NCI-H1436 treated with DMSO at 0.1 percent for 48 hours (cell line): Measurements from ENCODE around the gene VPS33B.
"Not testable (repeated sequence)": the region's sequence is repeated elsewhere in the genome, so short reads cannot be mapped to it uniquely, and the experiment has no call there.

Experiments
- DNase-seq: peaks from one replicate; lab custom pipeline; 2025; lab: John Stamatoyannopoulos, UW

Gene VPS33B

DNA sequence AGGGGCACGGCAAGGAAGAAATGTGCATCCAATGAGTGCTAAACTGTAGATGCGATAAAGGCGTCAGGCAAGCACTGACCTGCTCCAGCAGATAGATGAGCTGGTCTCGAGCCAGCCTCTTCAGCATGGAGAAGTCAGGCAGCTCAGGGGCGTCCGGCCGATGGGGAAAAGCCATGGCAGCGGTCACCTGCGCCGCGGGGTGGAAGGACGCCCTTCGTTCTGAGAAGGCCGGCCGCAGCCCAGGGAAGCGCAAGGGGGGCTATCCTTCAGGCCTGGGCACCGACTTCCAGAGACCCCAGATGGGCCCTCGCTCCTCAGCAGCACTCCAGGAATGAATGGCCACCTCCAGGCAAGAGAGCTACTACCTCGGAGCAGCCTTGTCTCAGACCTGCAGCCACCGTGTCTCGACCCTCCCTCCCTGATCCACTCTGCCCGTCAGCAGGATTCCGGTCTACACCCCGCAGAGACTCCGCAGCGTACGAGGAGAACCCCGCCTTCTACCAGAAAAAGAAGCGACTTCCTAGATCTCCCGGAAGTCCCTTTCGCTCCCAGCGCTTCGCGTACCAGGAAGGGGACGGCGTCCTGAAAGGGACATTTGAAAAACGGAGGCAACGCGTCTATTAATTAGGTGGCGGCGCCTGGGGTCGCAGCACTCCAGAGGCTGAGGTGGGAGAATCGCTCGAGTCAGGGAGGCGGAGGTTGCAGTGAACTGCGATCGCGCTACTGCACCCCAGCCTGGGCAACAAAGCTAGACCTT is at the start of gene VPS33B:
VPS33B (minus strand) TSS at position 520 of the 757 bp plus-strand sequence; CDS start at position 175, 345 bp downstream.
- peak; percentile 47 for DNase-seq

DNA sequence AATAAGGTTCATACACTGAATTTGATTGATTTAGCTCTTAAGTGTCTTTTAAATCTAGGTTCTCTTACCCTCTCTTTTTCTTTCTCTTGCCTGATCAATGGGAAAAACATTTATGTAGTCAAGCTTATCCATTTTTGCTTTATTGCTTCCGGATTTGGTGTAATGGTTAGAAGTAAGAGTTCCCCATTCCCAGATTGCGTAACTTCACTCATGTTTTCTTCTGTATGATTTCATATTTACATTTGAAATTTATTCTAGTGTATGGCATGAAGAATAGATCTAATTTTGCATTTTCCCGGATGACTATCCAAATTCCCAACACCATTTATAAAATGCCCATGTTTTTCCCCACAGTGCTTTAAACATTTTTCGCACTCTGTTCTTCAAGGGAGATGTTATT is 49.8 kb upstream of the VPS33B start:
- no peak for DNase-seq

DNA sequence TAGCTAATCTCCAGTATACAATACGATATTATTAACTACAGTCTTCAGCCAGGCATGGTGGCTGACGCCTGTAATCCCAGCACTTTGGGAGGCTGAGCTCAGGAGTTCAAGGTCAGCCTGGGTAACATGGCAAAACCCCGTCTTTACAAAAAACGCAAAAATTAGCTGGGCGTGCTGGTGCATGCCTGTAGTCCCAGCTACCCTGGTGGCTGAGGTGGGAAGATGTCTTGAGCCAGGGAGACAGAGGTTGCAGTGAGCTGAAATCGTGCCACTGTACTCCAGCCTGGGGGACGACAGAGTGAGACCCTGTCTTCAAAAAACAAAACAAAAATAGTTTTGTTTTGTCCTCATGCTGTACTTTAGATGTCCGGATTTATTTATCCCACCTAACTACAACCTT is 48.5 kb upstream of the VPS33B start:
- no peak for DNase-seq

DNA sequence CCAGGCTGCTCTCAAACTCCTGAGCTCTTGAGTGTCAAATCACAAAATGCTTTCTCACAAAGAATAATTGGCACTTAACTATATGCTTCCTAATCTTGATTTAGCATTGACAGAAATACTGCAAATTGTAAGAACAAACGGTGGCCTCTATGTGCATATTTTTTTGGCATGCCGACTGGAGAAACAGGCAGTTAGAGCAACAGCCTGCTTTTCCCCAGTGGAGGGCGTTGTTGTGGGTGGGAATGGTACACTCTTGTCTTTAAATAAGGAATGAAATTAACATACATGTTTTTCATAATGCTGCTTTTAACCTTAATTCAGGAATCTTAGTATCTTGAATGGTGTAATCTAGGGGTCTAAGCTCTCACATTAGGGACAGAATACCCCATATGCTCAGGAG is 46.6 kb upstream of the VPS33B start:
- DNase-seq = no peak

DNA sequence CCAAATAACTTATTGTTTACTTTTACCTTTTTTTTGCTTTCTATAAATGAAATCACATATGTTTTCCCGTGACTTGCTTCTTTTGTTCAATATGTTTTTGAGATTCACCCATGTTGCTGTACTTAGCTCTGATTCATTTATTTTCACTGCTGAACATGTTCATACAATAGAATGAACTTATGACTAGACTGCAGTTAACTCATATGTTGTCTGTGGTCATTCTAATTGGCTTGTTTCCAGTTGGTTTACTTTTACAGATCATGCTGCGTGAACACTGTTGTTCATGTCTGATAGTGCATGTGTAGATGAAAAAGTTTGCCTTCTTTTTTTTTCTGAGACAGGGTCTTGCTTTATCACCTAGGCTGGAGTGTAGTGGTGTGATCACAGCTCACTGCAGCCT is 46.0 kb upstream of the VPS33B start:
- DNase-seq = no peak

DNA sequence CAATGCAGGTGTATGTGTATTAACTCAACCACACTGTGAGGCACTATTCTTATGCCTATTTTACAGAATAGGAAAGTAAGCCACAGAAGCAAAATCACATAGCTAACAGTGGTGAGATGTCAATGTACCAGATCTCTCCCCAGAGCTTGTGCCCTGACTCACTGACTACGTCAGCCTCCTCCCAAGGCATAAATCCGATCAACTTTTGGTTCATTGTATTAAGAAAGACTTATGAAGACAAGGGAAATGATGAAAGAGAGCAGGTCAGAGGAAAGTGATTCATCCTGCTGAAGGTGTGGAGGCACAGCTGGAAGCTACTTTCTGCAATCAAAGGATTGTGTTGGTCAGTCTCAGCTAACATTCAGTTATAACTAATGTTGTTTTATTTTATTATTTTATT is 44.6 kb upstream of the VPS33B start:
- no peak for DNase-seq

DNA sequence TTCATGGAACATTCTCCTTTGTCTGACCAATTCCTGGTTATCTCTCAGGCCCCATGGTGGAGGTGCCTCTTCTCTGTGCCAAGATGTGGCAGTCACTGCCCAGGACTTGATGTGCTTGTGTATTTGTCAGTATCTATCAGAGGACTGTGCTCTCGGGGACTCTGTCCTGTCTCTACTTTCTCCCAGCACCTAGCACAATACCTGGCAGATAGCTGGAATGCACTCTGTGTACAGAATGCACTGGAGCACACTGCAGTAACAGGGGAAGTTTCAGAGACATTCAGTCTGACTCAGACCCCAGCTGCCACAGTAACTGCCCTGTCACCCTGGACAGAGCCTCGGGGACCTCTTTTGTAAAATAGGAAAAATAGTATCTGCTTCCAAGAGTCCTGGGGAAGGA is 43.1 kb upstream of the VPS33B start:
- DNase-seq = no peak

DNA sequence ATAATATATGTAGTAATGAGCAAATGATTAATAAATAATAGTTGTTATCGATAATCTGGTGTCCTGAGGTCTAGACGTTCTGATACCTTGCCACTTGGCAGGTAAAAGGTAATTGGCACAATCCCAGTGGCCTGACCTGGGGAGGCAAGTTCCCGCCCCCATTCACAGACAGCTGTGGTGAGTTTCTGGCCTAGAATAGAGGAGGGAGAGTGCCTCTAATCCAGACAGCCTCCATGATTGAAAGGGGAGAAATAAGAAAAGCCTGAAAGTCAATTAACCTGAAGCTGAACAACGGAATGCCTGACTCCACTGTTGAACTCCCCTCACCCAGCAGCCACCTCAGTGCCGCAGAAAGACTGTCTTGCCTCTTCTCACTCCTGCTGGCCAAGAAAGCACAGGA is 39.6 kb upstream of the VPS33B start:
- DNase-seq = no peak

DNA sequence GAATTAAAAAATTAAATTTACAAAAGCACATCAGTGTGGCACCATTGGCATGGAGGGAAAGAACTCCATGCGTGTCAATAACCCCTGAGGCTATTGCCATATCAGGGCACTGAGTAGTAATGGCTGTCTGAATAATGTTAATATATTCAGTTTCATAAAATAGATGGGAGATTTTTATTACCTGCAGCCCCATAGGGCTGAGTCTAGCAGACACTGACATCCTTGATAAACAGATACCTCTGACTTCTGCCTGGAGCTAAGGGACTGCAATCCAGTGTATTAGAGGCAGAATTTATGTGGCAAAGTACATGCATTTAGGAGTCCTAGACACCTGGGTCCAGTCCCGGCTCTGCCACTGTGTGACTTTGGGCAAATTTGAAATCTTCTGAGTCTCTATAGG is 38.8 kb upstream of the VPS33B start:
- DNase-seq = no peak

DNA sequence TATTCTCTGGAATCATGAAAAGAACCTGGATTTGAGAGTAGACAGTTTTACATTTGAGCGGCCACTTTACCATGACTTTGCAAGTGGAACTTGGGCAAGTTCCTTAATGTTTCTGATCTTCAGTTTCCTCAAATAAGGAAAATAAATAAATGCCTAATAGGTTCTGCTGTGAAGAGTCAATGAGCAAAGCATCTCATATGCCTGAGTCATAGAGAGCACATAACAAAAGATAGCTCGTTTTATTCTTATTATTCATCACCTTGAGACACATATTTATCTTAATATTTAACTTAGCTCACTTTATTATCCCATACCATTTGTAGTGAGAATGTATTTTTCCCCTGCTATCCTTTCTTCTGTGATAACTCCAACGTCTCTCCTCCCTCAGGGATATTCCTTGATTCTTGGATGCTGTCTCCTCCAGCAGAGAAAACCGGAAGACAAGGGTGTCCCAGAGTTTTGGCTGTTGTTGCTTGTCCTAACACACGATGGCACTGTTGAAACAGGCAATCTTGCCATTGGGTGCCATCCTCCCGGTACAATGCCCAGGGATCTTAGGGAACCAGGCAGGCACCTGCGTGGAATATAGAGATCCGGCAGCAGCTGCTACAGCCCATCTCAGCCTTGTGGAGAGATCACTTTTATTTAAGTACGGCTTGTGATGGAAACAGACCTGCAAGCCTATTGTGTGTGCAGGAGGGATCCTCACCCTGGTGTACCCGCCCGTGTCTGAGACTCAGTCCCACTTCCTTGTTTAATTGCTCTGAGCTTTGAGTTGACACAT is 33.3 kb upstream of the VPS33B start:
- DNase-seq = no peak

DNA sequence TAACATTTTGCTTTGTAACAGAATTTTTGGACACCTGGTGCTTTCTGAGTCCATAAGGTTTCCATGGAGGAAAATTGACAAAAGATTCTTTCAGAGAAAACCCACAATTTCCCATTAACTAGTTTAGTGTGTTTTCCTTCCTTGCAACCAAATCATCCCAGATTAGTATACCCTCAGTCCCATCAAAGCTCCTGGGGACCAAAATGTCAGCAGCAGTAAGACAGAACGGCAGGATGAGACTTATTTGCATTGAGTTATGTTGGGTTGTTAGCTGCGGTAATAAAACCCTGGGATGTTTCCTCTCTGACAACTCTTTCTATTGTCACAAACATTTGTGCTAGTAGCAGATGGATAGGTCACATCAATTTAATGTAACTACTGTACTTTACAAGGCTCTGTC is 32.4 kb upstream of the VPS33B start:
- DNase-seq = no peak

DNA sequence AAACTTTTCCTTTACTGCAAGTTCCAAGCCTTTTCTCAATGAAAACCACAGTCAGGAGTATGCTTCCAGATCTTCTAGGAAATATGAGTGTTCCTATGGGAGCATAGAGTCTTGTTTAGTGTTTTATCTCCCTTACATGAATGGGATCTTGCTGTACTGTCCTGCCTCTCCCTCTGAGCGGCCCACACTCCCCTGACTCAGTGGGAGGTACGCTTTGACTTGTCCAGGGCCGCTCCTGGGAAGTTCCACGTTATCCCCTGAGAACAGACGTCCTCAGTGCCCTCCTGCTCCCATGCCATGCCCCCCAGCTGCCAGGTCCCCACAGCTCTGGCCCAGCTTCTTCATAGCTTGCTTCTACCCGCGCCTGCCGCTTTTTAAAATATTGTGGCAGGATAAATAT is 28.9 kb upstream of the VPS33B start:
- DNase-seq = no peak

DNA sequence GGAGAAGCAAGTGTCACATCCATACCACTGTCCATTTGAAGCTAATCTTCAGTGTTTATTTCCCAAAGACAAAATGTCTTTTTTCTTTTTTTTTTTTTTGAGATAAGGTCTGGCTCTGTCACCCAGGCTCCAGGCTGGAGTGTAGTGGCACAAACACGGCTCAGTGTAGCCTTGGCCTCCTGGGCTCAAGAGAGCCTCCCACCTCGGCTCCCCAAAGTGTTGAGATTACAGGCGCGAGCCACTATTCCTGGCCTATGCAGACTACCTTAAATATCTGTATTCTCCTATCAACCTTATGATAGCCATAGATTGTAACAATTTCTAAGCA is 27.7 kb upstream of the VPS33B start:
- no peak for DNase-seq

DNA sequence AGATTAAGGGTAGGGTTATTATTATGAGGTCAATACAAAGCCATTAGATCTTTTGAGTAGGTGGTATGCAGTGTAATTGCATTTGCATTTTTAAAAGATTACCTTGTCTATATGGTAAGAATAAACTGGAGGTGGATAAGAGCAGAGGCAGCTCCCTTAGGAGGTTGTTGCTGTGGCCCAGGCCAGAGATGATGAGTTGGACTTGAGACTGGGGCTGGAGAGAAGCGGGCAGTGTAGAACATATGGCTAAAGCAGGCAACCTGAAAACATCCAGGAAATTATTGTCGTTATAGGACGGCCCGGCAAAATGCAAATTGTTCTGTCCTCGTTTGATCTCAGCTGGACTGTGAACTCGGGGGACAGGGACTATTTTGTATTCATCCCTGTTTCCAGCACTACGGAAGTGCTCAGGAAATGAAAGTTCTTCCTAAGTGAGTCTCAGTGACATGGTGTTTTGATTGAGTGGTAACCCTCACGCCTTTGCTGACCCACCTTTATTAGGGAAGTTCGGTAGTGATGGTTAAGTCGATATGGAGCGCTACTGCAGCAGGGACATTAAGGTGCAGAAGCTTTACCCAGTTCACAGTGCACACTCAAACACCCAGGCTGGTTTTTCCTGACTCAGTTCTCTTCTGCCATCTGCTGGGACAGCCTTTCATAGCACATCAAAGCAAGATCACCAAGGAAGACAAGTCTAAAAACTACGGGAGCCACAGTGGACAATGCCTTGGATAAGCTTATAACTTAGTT is 27.2 kb upstream of the VPS33B start:
- no peak for DNase-seq

DNA sequence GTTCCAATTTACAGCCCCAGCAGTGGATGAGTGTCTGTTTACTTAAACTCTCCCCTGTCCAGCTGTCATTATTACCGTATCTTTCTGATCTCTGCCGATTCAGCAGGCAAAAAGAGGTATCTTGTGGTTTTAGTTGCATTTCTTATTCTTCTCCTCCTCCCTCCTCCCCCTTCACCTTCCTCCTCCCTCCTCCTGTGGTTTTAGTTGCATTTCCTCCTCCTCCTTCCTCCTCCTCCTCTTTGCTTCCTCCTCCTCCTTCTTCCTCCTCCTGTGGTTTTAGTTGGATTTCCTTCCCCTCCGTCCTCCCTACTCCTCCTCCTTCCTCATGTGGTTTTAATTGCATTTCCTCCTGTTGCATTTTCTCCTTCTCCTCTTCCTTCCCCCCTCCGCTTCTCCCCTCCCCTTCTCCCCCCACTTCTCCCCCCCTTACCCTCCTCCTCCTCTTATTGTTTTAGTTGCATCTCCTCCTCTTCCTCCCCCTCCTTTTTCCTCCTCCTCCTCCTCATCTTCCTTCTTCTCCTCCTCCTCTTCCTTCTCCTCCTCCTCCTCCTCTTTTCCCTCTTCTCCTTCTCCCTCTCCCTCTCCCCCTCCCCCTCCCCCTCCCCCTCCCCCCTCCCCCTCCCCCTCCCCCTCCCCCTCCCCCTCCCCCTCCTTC is 25.3 kb upstream of the VPS33B start:
- DNase-seq = no peak

DNA sequence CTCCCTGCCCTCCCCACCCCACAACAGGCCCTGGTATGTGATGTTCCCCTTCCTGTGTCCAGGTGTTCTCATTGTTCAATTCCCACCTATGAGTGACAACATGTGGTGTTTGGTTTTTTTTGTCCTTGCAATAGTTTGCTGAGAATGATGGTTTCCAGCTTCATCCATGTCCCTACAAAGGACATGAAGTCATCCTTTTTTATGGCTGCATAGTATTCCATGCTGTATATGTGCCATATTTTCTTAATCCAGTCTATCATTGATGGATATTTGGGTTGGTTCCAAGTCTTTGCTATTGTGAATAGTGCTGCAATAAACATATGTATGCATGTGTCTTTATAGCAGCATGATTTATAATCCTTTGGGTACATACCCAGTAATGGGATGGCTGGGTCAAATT is 23.7 kb upstream of the VPS33B start:
- not testable (repeated sequence) for DNase-seq

DNA sequence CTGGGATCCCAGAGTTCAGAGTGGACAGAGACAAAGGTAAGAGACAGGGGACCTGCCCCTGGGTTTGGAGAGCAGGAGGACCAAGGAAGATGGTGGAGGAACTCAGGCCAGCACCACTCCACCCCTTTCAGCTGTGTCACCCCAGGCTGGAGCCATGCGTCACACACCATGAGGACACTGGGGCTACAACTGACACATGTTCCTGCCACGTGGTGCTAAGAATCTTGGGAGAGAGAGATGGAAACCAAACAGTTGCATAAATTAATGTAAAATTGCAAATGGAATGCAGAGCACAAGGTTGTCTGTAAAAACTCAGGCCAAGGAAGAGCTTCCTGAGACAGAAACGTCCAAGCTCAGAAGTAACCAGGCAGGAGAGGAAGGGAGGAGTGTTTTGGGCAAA is 22.7 kb upstream of the VPS33B start:
- DNase-seq = no peak

DNA sequence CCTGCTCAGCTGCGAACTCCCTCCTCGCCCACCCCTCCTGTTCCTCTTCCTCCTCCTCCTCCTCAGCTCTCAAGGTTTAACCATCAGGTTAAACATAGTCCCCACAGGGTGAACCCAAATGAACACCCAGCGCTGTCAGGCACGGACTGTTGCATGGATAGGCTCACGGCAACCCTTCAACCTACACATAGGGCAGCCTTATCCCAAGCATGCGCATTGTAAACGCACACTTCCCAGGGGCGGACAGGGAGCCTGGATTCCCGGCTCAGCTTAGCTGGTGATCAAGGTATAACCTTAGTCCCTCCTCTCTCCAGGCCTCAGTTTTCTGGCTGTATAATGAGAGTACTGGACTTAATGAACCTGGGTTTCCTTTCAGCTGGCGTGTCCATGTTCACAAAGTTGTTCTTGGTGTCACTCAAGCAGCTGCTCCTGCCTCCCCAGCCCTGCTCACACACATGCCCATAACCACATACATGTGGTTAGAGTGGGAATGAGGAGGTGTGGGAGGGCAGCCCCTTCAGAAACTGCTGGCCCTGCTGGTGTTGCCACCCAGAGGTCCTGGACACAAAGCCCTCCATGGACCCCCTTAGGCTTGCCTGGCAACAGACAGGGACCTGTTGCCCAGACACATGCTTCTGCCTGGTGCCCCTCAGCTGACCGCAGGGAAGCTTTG is 20.9 kb upstream of the VPS33B start:
- DNase-seq = no peak

DNA sequence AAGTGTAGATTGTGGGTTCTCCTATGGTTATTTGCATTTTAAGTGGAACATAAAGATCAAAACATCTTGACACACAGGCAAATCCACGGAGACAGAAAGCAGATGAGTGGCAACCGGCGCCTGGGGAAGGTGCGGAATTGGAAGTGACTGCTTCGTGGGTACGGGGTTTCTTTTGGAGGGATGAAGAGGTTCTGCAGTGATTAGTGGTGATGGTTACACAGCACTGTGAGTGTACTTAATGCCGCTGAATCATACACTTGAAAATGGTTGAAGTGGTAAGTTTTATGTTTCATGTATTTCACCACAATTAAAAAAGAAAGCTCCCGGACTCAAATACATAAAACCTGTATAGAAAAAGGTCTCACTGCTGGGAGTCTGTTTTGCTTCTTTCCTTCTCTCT is 18.5 kb upstream of the VPS33B start:
- no peak for DNase-seq

DNA sequence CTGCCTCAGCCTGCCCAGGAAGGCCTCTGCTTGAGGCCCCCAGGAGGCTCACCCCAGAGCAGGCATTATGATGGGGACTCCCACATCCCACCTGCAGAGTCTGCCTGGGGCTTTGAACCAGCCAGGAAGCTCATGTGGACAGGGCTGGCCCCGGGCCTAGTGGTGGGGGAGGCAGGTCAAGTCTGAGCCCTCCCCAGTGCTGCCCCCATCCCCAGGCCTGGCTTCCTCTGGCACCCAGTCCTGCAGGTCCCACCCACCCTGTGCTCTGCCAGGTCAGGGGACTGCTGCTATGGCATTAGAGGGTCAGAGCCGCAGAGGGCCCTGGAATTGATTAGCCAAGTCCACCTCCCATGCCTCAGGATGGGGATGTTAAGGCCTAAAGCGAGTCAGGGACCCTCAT is 17.6 kb upstream of the VPS33B start:
- no peak for DNase-seq

DNA sequence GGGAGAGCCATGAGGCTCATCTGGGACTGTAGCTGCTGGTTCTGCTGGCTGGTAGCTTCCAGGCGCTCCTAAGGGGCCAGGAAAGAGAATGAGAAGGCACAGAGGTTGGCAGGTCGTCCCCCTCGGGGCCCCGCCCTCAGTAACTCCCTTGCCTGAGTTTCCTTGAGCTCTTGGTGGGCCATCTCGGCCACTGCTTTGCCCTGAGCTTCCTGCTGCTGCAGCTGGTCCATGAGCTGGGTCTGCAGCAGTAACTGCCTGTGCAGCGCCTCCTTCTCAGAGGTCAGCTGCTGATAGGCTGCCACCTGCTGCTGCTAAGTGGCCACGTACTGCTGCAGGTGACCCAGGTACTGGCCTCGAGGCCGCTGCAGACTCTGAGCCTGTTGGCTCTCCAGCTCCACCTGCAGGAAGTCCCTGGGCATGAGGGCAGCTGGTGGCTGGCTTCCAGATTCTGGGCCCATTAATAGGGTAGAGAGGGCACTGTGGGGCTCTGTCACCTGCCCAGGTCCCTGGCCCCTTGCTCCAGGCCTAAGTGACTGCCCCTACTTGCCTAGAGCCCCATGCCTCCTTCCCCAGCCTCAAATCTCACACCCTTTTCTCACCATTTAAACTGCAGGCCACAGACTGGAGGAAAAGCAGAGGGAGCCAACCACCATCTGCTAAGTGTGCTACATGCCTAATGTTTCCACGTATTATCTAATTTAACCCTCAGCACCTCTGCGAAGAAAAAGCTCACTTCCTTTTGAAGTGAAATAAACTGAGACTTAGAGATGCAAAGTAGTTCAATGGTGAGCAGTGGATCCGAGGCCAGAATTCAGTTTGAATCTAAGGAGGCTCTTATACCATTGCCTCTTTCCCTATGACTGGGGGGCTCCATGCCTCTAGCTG is 10.8 kb upstream of the VPS33B start:
- DNase-seq = peak; percentile 53
